IPS DF 4.7 (cell line): Measurements from ENCODE around the gene MYH6.

Source experiments
- DNase-seq: peaks from one replicate; pipeline ENCODE4 v3.0.0-alpha.2; 2013; ENCODE audit warnings: low spot score; ENCODE audit errors: extremely low read depth

Gene MYH6

DNA sequence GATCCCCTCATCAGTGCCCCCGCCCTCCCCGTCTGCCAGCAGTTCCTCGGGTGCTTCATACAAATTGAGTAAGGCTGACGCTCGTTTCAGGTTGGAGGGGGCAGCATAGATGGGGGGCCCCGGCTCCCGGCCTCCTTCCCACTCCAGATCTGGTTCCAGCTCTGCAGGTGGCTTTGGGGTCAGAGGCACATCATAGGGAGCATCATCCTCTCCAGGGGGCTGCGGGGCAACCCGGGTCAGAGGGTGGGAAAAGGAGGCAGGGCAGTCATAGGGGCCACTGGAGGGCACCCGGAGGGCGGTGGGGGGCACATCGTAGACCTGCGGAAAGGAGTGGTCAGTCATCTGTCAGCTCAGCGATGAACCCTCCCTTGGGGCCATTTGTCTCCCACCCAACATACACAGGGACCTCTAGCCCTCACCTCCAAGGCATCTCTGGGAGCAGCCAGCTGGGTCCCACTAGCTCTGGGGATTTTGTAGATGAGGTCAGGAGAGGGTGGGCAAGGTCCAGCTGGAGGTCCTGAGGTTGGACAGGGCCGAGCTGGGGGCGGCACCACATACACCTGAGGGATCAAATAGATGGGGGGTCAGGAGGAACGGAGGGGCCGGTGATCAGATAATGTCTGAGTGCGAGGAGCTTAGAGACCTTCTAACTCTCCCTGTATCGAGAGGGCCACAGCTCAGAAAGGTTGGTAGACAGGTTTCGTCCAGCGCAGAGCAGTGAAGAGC is 48.2 kb downstream of the MYH6 start:
- no peak for DNase-seq

GRCh38 chr14:23359167-23359626 is 48.9 kb downstream of the MYH6 start:
- DNase-seq, result no peak

- DNase-seq, result no peak
These were observed 49.4 kb downstream of the MYH6 start for GRCh38 chr14:23358553-23359166.

GRCh38 chr14:23358042-23358441 is 50.0 kb downstream of the MYH6 start:
- DNase-seq, result no peak

- no peak for DNase-seq
These were observed 50.8 kb downstream of the MYH6 start for GRCh38 chr14:23357261-23357660.

DNA sequence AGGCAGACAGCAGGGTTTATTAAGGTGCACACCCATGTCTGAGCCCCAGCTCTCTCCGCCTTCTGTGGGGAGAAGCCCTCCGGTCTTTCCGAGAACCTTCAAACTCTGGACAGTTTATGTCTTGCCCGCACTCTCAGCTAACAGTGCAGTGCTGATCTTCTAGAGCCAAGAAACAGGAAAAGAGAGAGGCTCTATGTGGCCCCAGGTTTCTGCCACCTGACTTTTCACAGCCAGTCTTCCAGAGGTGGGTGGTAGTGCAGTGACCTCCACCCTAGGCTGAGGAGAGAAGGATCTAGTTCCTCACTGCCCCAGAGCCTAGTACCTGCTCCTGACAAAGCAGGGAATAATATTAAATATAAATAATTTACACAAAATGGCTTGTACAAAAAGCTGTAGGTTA is 51.4 kb downstream of the MYH6 start:
- DNase-seq, result no peak

- no peak for DNase-seq
These were observed 52.1 kb downstream of the MYH6 start for GRCh38 chr14:23355871-23356435.

- no peak for DNase-seq
These were observed 53.1 kb downstream of the MYH6 start for GRCh38 chr14:23354990-23355389.

GRCh38 chr14:23353433-23353780 is 54.7 kb downstream of the MYH6 start:
- DNase-seq, result no peak

DNA sequence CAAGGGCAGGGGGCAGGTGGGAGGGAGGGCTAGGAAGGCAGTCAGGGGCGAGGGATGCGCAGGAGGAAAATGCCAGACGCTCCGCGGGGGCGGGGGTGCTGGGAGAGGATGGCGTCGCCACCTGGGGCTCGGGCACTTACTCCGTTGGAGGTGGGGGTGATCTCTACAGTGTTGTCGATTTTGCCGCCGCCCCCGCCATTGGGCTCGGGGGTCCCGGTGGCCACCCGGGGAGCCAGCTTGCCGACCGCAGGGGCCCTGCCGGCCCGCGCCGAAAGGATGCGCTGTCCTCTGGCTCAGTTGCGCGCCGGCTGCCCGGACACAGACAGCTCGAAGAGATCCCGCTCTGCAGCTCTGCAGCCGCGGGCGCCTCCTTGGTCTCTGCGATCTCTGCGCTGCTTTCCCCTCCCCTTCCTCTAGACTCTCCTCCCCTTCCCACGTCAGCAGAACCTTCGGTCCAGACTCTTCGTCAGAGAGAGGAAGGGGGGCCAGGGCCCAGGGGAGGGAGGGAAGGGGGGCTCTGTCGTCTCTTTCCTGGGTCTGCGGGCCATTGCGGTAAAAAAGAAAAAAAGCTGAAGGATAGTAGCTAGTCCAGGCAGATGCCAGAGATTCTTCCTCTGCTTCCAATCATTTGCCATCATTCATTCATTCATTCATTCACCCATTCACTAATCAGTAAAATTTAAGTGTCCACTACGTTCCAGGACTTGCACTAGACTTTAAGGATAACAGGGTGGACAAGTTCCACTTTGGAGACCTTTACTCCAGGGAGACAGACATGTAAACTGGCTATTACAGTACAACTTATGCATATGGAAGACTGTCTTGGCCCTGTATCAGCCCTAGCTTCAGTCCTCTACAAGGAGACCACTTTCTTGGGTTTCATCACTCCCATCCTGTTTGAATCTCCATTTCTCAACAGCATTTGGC is 55.3 kb downstream of the MYH6 start, which contains the start of gene SLC22A17:
Gene SLC22A17 (minus strand): TSS at position 382 of the 927 bp plus-strand sequence.
- peak; percentile 78 for DNase-seq

- no peak for DNase-seq
These were observed 56.2 kb downstream of the MYH6 start for GRCh38 chr14:23351681-23352505.

DNA sequence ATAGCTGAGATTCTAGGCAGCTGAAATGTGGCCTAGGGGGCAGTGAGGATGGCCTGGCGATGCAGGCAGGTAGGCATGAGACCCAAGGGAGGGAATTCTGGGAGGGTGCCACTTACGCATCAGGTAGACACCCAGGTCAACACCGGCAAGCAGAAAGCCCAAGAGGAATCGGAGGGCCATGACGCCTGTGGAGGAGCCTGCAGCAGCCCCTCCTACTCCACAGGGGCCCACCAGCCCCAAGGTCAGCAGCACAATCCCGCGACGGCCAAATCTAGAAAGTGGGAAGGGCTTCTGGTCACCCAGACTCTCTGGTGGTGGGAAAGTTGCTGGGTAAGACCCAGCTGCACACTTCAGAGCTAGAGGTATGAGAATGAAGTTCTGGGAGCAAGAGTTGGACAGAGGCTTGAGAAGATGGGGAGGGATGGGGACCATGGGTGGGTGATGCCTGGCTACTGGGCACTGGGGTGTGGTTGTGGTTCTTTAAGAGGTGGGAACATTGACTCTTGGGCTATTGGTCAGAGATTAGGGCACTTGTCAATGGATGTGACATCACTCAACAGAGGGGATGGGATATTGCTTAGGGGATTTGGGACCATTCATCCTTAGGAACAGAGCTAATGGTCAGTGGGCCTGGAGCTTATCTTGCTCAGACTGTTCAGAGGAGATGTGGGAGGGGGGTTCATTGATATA is 58.8 kb downstream of the MYH6 start:
- no peak for DNase-seq

GRCh38 chr14:23348297-23348655 is 59.8 kb downstream of the MYH6 start:
- DNase-seq, result no peak

DNA sequence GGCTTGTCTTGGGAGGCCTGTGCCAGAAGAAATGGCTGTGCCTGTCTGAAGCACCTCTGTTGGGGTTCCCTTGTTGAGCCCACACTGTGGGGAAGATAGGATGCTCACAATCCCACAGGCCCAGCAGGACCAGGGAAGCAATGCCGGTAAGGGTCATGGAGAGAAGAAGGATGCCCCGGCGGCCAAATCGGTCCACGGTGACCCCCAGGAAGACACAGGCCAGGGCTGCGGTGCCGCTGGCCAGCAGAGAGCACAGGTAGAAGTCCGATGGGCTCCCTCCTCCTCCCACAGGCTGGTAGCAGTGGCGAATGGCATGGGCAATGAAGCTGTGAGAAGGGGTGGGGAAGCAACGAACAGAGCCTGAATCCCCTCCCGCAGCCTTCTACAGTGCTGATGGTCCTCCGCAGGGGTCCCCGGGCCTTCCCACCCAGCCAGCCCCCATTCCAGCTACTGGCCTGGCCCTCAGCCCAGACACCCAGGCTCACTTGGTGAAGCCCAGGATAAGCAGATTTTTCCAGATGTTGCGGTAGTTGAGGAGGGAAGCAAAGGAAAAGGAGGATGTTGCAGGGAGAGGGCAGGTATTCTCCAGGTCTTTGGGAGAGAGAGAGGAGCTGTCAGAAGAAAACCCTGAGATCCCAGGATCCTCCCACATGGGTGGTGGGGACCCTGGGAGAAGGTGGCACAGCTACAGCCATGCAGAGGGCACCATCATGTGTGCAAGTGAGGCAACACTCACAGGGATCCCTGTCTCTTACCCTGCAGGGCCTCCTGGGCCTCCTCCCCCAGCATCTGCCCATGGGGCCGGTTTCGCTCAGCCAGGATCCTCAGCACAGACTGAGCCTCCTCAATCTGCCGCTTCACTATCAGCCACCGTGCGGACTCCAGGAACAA is 60.4 kb downstream of the MYH6 start:
- no peak for DNase-seq

GRCh38 chr14:23346693-23347405 is 61.2 kb downstream of the MYH6 start:
- no peak for DNase-seq

DNA sequence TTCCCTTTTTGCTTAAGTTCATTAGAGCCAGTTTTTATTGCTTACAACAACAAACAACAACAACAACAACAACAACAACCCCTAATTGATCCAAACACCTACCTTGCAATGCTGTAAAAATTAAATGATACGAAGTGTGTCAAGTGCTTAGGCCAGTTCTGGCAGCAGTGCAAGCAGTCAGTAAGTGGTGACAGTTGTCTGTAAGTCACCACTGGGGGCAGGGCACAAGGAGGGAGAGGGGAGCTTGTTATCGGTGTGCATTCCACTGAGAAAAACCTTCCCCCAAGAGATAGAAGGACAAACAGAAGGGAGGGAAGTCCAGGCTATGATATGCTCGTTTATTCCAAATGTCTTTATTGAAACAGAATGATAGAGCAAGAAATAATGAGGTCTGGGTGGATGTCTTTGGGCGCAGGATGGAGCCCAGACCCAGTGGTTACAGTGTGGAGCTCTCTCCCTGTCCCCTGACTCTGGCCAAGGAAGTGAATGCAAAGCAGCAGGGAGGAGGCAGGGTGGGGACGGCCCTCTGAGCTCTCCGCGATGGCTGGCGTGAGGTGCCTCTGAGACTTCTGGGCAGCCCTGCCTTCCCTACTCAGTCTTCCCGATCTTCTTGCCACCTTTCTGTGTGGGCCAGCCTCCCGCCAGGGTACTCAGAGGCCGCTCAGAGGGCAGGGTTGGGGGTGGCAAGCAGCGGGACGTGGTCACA is 61.9 kb downstream of the MYH6 start:
- DNase-seq, result no peak

- DNase-seq, result no peak
These were observed 63.6 kb downstream of the MYH6 start for GRCh38 chr14:23344481-23344880.
